ENCODE data around the gene ABCC5.

Gene ABCC5

DNA sequence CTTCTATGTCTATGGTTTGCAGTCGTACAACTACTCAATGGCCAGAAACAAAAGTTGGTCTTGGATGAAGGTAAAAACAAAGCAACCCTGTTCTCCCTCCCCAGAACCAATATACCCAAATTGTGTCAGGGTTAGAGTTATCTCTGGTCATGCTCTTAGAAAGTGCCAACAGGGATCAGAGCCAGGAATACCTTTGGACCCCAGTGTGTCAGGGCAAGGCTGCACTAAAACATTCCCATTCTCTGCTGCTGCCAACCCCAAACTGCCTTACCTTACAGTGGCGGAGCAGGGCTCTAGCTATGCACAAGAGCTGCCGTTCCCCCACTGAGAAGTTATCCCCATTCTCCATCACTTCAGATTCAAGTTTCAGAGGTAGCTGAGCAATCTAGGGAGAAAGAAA, 90.6 kb downstream of the ABCC5 start:
- TF ChIP-seq, protein P1, sequence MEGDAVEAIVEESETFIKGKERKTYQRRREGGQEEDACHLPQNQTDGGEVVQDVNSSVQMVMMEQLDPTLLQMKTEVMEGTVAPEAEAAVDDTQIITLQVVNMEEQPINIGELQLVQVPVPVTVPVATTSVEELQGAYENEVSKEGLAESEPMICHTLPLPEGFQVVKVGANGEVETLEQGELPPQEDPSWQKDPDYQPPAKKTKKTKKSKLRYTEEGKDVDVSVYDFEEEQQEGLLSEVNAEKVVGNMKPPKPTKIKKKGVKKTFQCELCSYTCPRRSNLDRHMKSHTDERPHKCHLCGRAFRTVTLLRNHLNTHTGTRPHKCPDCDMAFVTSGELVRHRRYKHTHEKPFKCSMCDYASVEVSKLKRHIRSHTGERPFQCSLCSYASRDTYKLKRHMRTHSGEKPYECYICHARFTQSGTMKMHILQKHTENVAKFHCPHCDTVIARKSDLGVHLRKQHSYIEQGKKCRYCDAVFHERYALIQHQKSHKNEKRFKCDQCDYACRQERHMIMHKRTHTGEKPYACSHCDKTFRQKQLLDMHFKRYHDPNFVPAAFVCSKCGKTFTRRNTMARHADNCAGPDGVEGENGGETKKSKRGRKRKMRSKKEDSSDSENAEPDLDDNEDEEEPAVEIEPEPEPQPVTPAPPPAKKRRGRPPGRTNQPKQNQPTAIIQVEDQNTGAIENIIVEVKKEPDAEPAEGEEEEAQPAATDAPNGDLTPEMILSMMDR (conservative IDR thresholded peaks at IDR 0.05; ENCODE audit: low read length), result no peak
- no peak for TF ChIP-seq EZH2phosphoT487 (IDR thresholded peaks at IDR 0.05; ENCODE audit: borderline replicate concordance)
- no peak overlapping the region for H3K9ac ChIP-seq (ENCODE audit: low read depth, low read length, poor library complexity, severe bottlenecking)
- H3K4me3 ChIP-seq (ENCODE audit: low read length, poor library complexity, severe bottlenecking), result no peak overlapping the region
- H3F3A ChIP-seq (ENCODE audit: low read depth), result no peaks in the 10 kb centered on the region
- peaks cover 7% of the 10 kb centered on the region; the same call in 1 of the 2 replicates for H3K36me3 ChIP-seq (ENCODE audit: insufficient read depth, low read length)
- no peak overlapping the region for H2AFZ ChIP-seq (ENCODE audit: low read length)
- no peaks in the 10 kb centered on the region for H3K27me3 ChIP-seq (ENCODE audit: insufficient read depth, low read length, poor library complexity, severe bottlenecking)
- no peaks in the 10 kb centered on the region for H3K79me2 ChIP-seq (ENCODE audit: insufficient read depth, low read length)
- H3K4me2 ChIP-seq (ENCODE audit: low read depth, low read length, poor library complexity, severe bottlenecking), result no peak overlapping the region
- no peaks in the 10 kb centered on the region for H3K9me2 ChIP-seq (replicated peaks; ENCODE audit: low read depth, low read length)
- no peaks in the 10 kb centered on the region for H3K4me1 ChIP-seq (ENCODE audit: insufficient read depth, low read length, poor library complexity, severe bottlenecking)
- H3K9me3 ChIP-seq (ENCODE audit: insufficient read depth, low read depth, low read length), result no peaks in the 10 kb centered on the region
- H4K20me1 ChIP-seq (ENCODE audit: insufficient read depth, low read length, poor library complexity, severe bottlenecking), result no peaks in the 10 kb centered on the region

DNA sequence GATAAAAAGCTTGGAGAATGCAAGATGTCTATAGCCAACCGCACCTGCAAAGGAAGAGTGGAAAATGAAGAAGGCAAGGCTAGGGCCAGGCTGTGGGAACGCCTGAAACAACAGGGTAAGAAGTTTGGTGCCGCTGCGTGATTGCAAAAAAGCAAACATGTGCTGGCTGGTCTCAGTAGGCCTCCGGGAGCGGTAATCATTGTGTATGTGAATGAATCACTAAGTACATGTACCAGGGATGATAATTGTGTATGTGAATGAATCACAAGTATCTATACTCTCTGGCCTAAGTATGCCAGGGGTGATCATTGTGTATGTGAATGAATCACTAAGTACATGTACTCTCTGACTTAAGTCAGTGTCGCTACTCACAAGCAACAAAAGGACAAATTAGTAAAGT, 92.7 kb downstream of the ABCC5 start:
- H3F3A ChIP-seq (ENCODE audit: low read depth), result no peaks in the 10 kb centered on the region
- H3K9me3 ChIP-seq (ENCODE audit: insufficient read depth, low read depth, low read length), result no peaks in the 10 kb centered on the region
- H3K9ac ChIP-seq (ENCODE audit: low read depth, low read length, poor library complexity, severe bottlenecking), result no peak overlapping the region
- no peaks in the 10 kb centered on the region for H3K79me2 ChIP-seq (ENCODE audit: insufficient read depth, low read length)
- H3K4me1 ChIP-seq (ENCODE audit: insufficient read depth, low read length, poor library complexity, severe bottlenecking), result no peaks in the 10 kb centered on the region
- no peak overlapping the region for H3K4me3 ChIP-seq (ENCODE audit: low read length, poor library complexity, severe bottlenecking)
- TF ChIP-seq EZH2phosphoT487 (IDR thresholded peaks at IDR 0.05; ENCODE audit: borderline replicate concordance), result no peak
- TF ChIP-seq, protein P1 (conservative IDR thresholded peaks at IDR 0.05; ENCODE audit: low read length), result no peak
- no peaks in the 10 kb centered on the region for H3K9me2 ChIP-seq (replicated peaks; ENCODE audit: low read depth, low read length)
- peaks cover 10% of the 10 kb centered on the region; the same call in 1 of the 2 replicates for H3K36me3 ChIP-seq (ENCODE audit: insufficient read depth, low read length)
- H2AFZ ChIP-seq (ENCODE audit: low read length), result no peak overlapping the region
- H4K20me1 ChIP-seq (ENCODE audit: insufficient read depth, low read length, poor library complexity, severe bottlenecking), result no peaks in the 10 kb centered on the region
- no peaks in the 10 kb centered on the region for H3K27me3 ChIP-seq (ENCODE audit: insufficient read depth, low read length, poor library complexity, severe bottlenecking)
- no peak overlapping the region for H3K4me2 ChIP-seq (ENCODE audit: low read depth, low read length, poor library complexity, severe bottlenecking)

DNA sequence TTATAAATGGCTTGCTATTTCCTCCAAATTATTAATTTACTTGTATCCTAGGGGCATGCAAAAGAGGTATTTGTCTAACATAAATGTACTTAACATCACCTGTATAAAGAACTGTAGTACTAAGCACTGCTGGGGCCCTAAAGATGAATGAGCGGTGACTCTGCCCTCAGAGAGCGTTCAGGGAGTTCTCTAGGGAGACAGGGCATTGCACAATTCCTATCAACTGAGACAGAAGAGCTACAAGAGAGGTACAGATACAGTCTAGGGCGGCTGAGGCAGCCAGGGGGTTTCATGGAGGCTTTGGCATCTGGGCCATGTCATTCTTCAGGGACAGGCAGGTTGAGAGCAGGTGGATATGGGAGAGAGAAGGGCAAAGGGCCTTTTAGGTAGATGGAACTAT, 93.1 kb downstream of the ABCC5 start:
- no peak for TF ChIP-seq EZH2phosphoT487 (IDR thresholded peaks at IDR 0.05; ENCODE audit: borderline replicate concordance)
- TF ChIP-seq, protein P1 (conservative IDR thresholded peaks at IDR 0.05; ENCODE audit: low read length), result no peak
- H4K20me1 ChIP-seq (ENCODE audit: insufficient read depth, low read length, poor library complexity, severe bottlenecking), result no peaks in the 10 kb centered on the region
- no peak overlapping the region for H3K4me3 ChIP-seq (ENCODE audit: low read length, poor library complexity, severe bottlenecking)
- H3K27me3 ChIP-seq (ENCODE audit: insufficient read depth, low read length, poor library complexity, severe bottlenecking), result no peaks in the 10 kb centered on the region
- H3K9me2 ChIP-seq (replicated peaks; ENCODE audit: low read depth, low read length), result no peaks in the 10 kb centered on the region
- H3F3A ChIP-seq (ENCODE audit: low read depth), result no peaks in the 10 kb centered on the region
- peaks cover 10% of the 10 kb centered on the region; the same call in 1 of the 2 replicates for H3K36me3 ChIP-seq (ENCODE audit: insufficient read depth, low read length)
- H3K9ac ChIP-seq (ENCODE audit: low read depth, low read length, poor library complexity, severe bottlenecking), result no peak overlapping the region
- no peaks in the 10 kb centered on the region for H3K79me2 ChIP-seq (ENCODE audit: insufficient read depth, low read length)
- no peak overlapping the region for H3K4me2 ChIP-seq (ENCODE audit: low read depth, low read length, poor library complexity, severe bottlenecking)
- H3K9me3 ChIP-seq (ENCODE audit: insufficient read depth, low read depth, low read length), result no peaks in the 10 kb centered on the region
- no peak overlapping the region for H2AFZ ChIP-seq (ENCODE audit: low read length)
- H3K4me1 ChIP-seq (ENCODE audit: insufficient read depth, low read length, poor library complexity, severe bottlenecking), result no peaks in the 10 kb centered on the region

All from Loucy (cell line).